Thyroid gland (tissue), 4 donors: ENCODE results near the gene C21orf91.

Experiments
- CTCF ChIP-seq, 6 experiments: fragments of 200-600 bp in 3 of 6; fragments of 450-650 bp in 3 of 6; sonication (generic) in 3 of 6; IDR thresholded peaks; one replicate each; pipeline ENCODE4 v1.5.1; 2016 to 2019; ENCODE audit warnings: antibody characterized with exemption in 6 of 6, mild to moderate bottlenecking in 2 of 6, inconsistent platforms in 1 of 6, moderate library complexity in 1 of 6
- POLR2A ChIP-seq, 2 donors: fragments of 450-650 bp; IDR thresholded peaks; one replicate each; pipeline ENCODE4 v1.6.1; 2017; ENCODE audit warnings: antibody characterized with exemption in 2 of 2, mild to moderate bottlenecking in 2 of 2, moderate library complexity in 1 of 2

GRCh38 chr21:17777072-17777765 is 41.9 kb downstream of the C21orf91 start:
- TF ChIP-seq CTCF (IDR thresholded peaks at IDR 0.05) (no peak), POLR2A (IDR thresholded peaks at IDR 0.05) (no peak)
